ENCODE measurements around the gene GRID2IP.
A peak's percentile ranks its signal among the peaks of the same experiment; 100 is the strongest.

- TF ChIP-seq CTCF (IDR thresholded peaks at IDR 0.05; ENCODE audit: low read depth, low read length, poor library complexity, severe bottlenecking) (peak; percentile 46), EZH2phosphoT487 (IDR thresholded peaks at IDR 0.05; ENCODE audit: borderline replicate concordance, low read length) (no peak)
Measured at GRCh38 chr7:6576024-6576866, 25.0 kb upstream of the GRID2IP start.
